ENCODE measurements around the gene TM9SF4.

TM9SF4 gene

GRCh38 chr20:32215729-32216128, 106.2 kb downstream of the TM9SF4 start:
- TF ChIP-seq POLR2A (IDR thresholded peaks at IDR 0.05; ENCODE audit: extremely low read depth, insufficient read length) (no peak), MYC (IDR thresholded peaks at IDR 0.05; ENCODE audit: low read depth, low read length) (no peak), CTCF (IDR thresholded peaks at IDR 0.05; ENCODE audit: low read depth, low read length) (no peak)
- TF ChIP-seq, protein P1, sequence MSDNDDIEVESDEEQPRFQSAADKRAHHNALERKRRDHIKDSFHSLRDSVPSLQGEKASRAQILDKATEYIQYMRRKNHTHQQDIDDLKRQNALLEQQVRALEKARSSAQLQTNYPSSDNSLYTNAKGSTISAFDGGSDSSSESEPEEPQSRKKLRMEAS (IDR thresholded peaks at IDR 0.05; ENCODE audit: low read depth, low read length): no peak
- DNase-seq (ENCODE audit: low read depth): no peak
- no peak overlapping the region for H3K4me3 ChIP-seq (ENCODE audit: low read depth, low read length)

DNA sequence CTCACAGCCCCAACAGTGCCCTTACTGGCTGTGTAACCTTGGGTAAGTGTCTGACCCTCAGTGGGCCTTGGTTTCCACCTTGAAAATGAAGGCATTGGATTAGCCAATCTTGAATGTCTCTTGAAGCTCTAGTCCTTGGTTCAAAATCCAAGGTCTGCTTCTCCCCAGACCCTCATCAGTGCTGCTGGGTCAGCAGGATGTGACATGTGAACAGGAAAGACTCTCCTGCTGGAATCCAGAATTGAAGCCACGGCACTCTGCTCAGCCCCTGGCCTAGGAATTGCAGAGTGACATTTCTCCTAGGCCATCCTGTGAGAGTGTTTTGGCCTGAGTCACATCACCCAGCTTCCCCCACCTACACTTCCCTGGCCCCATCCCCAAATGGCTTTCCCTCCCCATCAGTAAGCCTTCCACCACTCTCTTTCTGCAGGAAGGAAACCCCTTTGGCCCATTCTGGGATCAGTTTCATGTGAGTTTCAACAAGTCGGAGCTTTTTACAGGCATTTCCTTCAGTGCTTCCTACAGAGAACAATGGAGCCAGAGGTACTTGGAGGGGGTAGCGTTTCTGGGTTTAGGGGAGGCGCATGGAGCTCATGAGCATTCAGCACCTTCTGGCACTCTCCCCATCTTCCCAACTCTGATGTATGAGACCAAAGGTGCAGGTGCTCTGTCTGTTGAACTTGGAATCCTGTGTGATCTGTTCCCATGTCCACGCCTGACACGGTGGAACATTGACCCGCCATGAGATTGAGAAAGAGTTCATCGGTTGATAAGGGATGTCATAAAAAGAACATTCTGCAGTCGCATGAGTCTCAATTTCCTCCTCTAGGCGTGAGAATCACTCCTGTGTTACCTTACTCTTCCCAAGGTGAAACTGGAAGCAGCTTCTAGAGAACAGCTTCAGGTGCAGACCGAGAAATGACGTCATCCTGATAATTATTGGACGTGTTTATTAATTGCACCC, 106.9 kb downstream of the TM9SF4 start:
- TF ChIP-seq, protein P1 (IDR thresholded peaks at IDR 0.05; ENCODE audit: low read depth, low read length): no peak
- TF ChIP-seq CTCF (IDR thresholded peaks at IDR 0.05; ENCODE audit: low read depth, low read length): no peak
- no peak for TF ChIP-seq MYC (IDR thresholded peaks at IDR 0.05; ENCODE audit: low read depth, low read length)
- no peak for TF ChIP-seq POLR2A (IDR thresholded peaks at IDR 0.05; ENCODE audit: extremely low read depth, insufficient read length)
- DNase-seq (ENCODE audit: low read depth): no peak
- no peak overlapping the region for H3K4me3 ChIP-seq (ENCODE audit: low read depth, low read length)

Data from NB4 (cell line).